NCI-H2196 treated with DMSO at 0.1 percent for 48 hours (cell line): Measurements from ENCODE around the gene RPL27.

Experiments used
- DNase-seq: peaks from one replicate; lab custom pipeline; 2025; ENCODE audit not compliant: unreplicated experiment; lab: John Stamatoyannopoulos, UW

Gene RPL27

GRCh38 chr17:43020789-43021740 is 22.8 kb downstream of the RPL27 start:
- DNase-seq = peak; percentile 36

GRCh38 chr17:43021741-43022512 is 23.7 kb downstream of the RPL27 start, which contains the start of gene VAT1:
VAT1 (minus strand) TSS chr17:43022385; CDS start chr17:43022322, 63 bp downstream.
- DNase-seq = no peak

GRCh38 chr17:43024407-43025289 is 26.4 kb downstream of the RPL27 start, which contains the start of gene RND2:
RND2 (plus strand) TSS chr17:43025231; CDS start chr17:43025348, 117 bp downstream.
- DNase-seq = peak; percentile 70

GRCh38 chr17:43025290-43025657 is 27.1 kb downstream of the RPL27 start:
- no peak for DNase-seq

- DNase-seq = no peak
Measured at GRCh38 chr17:43025766-43026537, 27.7 kb downstream of the RPL27 start.

- DNase-seq = no peak
Measured at GRCh38 chr17:43026595-43026994, 28.4 kb downstream of the RPL27 start.

GRCh38 chr17:43027091-43028032 is 29.1 kb downstream of the RPL27 start:
- no peak for DNase-seq

GRCh38 chr17:43028221-43028861 is 30.1 kb downstream of the RPL27 start:
- DNase-seq = no peak

- DNase-seq = no peak
Measured at GRCh38 chr17:43030137-43030767, 32.0 kb downstream of the RPL27 start.

- no peak for DNase-seq
Measured at GRCh38 chr17:43031666-43032065, 33.4 kb downstream of the RPL27 start.

GRCh38 chr17:43033948-43034881 is 36.0 kb downstream of the RPL27 start:
- no peak for DNase-seq

- no peak for DNase-seq
Measured at GRCh38 chr17:43034894-43035293, 36.7 kb downstream of the RPL27 start.

GRCh38 chr17:43039646-43040045 is 41.4 kb downstream of the RPL27 start:
- DNase-seq = no peak

GRCh38 chr17:43040655-43041054 is 42.4 kb downstream of the RPL27 start:
- no peak for DNase-seq

- DNase-seq = no peak
Measured at GRCh38 chr17:43042025-43042628, 43.9 kb downstream of the RPL27 start.

GRCh38 chr17:43043307-43043706 is 45.1 kb downstream of the RPL27 start:
- DNase-seq = no peak
